Measurements from ENCODE around the gene MACROD2.

The MACROD2 gene

DNA sequence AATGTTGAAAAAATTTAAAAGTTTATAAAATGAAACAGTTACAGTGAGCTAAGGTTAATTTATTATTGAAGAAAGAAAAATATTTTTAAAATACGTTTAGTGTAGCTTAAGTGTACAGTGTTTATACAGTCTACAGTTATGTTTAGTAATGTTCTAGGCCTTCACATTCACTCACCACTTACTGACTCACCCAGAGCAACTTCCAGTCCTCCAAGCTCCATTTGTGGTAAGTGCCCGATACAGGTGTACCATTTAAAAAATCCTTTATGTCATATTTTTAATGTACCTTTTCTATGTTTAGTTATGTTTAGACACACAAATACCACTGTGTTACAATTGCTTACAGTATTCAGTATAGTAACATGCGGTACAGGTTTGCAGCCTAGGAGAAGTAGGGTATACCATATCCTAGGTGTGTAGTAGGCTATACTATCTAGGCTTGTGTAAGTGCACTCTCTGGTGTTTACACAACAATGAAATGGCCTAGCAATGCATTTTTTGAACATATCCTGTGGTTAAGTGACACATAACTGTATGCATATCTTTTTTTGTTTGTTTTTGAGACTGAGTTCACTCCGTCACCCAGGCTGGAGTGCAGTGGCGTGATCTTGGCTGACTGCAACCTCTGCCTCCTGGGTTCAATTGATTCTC, 315.8 kb downstream of the MACROD2 start:
- TF ChIP-seq PAX5 (IDR thresholded peaks at IDR 0.05; ENCODE audit: insufficient read depth, low read length, severe bottlenecking) (no peak), POLR2AphosphoS5 (IDR thresholded peaks at IDR 0.05; ENCODE audit: low read depth, low read length) (no peak), POU2F2 (IDR thresholded peaks at IDR 0.05; ENCODE audit: low read depth, low read length) (no peak), SPI1 (IDR thresholded peaks at IDR 0.05; ENCODE audit: low read depth, low read length) (no peak), POLR2A (IDR thresholded peaks at IDR 0.05; ENCODE audit: low read depth, low read length) (no peak), TAF1 (IDR thresholded peaks at IDR 0.05; ENCODE audit: low read depth, low read length) (no peak)
- DNase-seq (ENCODE audit: insufficient read length, low spot score), result no peak
- no peak for FAIRE-seq

DNA sequence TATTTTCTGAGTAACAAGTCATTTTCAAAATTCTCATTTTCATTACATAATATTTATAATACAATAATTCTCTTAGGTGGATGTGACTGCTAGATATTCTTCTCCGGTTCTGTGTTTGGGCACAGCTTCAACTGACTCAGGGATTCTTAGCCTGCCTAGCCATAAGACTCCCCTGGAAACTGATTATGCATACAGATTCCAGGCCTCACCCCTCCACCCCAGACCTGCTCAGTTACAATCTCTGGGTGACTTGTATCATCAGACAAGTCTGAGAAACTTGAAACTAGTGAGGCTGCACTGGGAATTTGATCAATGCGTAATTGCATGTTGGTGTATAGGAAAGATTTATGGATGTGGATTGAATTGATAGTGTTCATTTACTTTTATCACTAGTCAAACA, 316.7 kb downstream of the MACROD2 start:
- TF ChIP-seq SPI1 (IDR thresholded peaks at IDR 0.05; ENCODE audit: low read depth, low read length) (no peak), TAF1 (IDR thresholded peaks at IDR 0.05; ENCODE audit: low read depth, low read length) (no peak), POLR2AphosphoS5 (IDR thresholded peaks at IDR 0.05; ENCODE audit: low read depth, low read length) (no peak), POLR2A (IDR thresholded peaks at IDR 0.05; ENCODE audit: low read depth, low read length) (no peak), PAX5 (IDR thresholded peaks at IDR 0.05; ENCODE audit: insufficient read depth, low read length, severe bottlenecking) (no peak), POU2F2 (IDR thresholded peaks at IDR 0.05; ENCODE audit: low read depth, low read length) (no peak)
- DNase-seq (ENCODE audit: insufficient read length, low spot score) (no peak), FAIRE-seq (no peak)

DNA sequence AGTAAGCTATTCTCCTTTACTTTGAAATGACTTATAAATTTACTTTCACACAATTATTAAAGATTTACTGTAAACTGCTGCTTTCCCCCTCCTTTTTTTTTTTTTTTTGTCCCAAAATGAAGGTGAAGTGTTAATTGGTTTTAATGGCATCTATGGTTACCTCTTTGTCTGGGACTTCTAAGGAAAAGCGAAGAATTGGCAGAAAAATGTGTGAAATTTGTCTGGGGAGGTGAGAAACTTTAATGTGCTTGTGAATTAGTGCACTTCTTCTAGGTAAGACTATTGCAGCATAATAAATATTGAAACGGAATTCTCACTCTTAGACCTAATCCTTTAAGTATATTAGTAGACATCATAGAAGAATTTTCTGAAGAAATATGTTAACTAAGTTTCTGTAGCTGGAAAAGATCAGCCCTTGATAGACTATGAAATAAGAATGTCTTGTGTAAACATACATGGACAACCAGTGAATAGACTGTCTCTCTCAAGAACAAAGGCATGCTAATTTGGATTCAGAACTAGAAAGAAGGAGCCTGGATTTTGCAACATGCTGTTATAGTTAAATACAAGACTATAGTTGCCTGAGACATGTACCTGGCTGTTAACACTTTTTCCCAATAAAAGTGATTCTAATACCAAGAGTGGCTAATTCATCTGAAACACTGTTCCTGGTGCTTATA, 318.2 kb downstream of the MACROD2 start:
- FAIRE-seq (no peak), DNase-seq (ENCODE audit: insufficient read length, low spot score) (no peak)
- TF ChIP-seq PAX5 (IDR thresholded peaks at IDR 0.05; ENCODE audit: insufficient read depth, low read length, severe bottlenecking) (no peak), POLR2A (IDR thresholded peaks at IDR 0.05; ENCODE audit: low read depth, low read length) (no peak), POU2F2 (IDR thresholded peaks at IDR 0.05; ENCODE audit: low read depth, low read length) (no peak)

DNA sequence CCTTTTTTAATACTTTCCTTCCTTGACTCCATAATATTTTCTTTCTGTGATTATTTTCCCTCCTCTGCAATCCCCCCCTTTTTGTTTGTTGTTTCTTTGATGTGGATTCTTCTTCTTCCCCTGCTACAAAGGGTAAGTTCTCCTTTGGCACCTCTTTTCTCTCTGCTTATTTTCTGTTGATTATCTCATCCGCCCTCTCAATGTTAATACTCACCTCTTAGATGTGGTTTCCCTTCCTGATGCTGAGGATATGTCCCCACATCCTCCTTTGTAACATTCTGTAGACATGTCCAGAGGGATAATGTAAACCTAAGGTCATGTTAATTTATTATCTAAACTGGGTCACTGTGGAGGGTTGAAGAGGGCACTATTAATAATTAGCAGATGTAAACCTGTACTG, 324.4 kb downstream of the MACROD2 start:
- FAIRE-seq, result no peak
- DNase-seq (ENCODE audit: insufficient read length, low spot score), result no peak
- TF ChIP-seq PAX5 (IDR thresholded peaks at IDR 0.05; ENCODE audit: insufficient read depth, low read length, severe bottlenecking) (no peak), POU2F2 (IDR thresholded peaks at IDR 0.05; ENCODE audit: low read depth, low read length) (no peak), SPI1 (IDR thresholded peaks at IDR 0.05; ENCODE audit: low read depth, low read length) (no peak)

DNA sequence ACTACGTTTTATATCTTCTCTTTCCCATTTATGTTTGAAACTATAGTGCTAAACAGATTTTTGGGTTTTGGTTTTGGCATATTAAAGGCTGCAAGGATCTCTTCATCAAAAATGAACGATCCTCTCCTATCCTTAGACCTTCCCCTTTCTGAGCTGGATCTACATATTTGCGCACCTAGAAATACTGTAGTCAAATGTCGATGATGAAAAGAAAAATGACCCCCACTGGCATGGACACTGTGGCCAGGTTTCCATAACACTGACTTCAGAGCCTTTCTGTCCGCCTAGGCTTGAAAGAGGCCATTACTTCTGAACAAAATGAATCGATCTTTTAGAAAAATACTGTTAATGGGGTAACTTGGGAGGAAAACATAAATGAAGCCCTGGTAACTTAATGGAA, 336.3 kb downstream of the MACROD2 start:
- FAIRE-seq (no peak), DNase-seq (ENCODE audit: insufficient read length, low spot score) (no peak)
- TF ChIP-seq POU2F2 (IDR thresholded peaks at IDR 0.05; ENCODE audit: low read depth, low read length) (no peak), PAX5 (IDR thresholded peaks at IDR 0.05; ENCODE audit: insufficient read depth, low read length, severe bottlenecking) (no peak), POLR2A (IDR thresholded peaks at IDR 0.05; ENCODE audit: low read depth, low read length) (no peak), POLR2AphosphoS5 (IDR thresholded peaks at IDR 0.05; ENCODE audit: low read depth, low read length) (no peak), SPI1 (IDR thresholded peaks at IDR 0.05; ENCODE audit: low read depth, low read length) (no peak), TAF1 (IDR thresholded peaks at IDR 0.05; ENCODE audit: low read depth, low read length) (no peak)

DNA sequence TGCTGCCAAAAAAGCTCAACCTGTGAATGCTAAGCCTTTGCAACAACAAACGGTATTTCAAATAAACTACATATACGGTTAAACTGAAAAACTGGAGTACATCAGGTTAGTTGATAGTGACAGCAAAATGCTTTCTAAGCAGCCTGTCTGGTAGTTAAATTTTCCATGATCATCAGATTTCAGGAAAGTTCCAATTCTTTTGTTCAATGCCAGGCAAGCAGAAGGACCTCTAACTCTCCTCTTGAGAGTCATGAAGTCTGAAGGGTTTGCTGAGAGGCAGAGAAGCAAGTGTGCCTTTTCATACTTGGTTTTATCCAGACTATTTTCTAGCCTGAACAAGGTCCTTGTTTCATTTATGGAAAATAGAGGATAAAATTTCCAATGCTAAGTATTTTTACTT, 337.6 kb downstream of the MACROD2 start:
- no peak for TF ChIP-seq PAX5 (IDR thresholded peaks at IDR 0.05; ENCODE audit: insufficient read depth, low read length, severe bottlenecking)
- TF ChIP-seq POU2F2 (IDR thresholded peaks at IDR 0.05; ENCODE audit: low read depth, low read length), result no peak
- no peak for TF ChIP-seq SPI1 (IDR thresholded peaks at IDR 0.05; ENCODE audit: low read depth, low read length)
- TF ChIP-seq POLR2AphosphoS5 (IDR thresholded peaks at IDR 0.05; ENCODE audit: low read depth, low read length), result no peak
- TF ChIP-seq POLR2A (IDR thresholded peaks at IDR 0.05; ENCODE audit: low read depth, low read length), result no peak
- TF ChIP-seq TAF1 (IDR thresholded peaks at IDR 0.05; ENCODE audit: low read depth, low read length), result no peak
- FAIRE-seq, result no peak
- no peak for DNase-seq (ENCODE audit: insufficient read length, low spot score)

DNA sequence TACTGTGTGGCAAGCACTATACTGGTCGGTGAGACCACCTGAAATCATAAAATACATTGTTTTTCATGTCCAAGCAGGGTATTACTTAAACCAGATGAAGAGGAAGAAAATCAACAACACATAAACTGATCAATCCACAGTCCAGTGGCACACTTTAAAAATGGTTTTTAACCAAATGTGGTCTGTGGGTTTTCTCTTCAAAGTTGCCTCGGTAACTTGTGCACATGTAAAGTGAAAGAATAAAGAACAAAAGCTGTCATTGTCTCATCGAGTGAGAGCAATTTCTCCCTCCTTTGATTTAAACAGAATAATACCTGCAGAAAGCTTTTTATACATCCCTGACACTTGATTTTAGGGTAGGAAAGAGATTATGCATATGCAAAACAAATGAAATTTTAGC, 338.4 kb downstream of the MACROD2 start:
- TF ChIP-seq POU2F2 (IDR thresholded peaks at IDR 0.05; ENCODE audit: low read depth, low read length) (no peak), PAX5 (IDR thresholded peaks at IDR 0.05; ENCODE audit: insufficient read depth, low read length, severe bottlenecking) (no peak), SPI1 (IDR thresholded peaks at IDR 0.05; ENCODE audit: low read depth, low read length) (no peak), POLR2A (IDR thresholded peaks at IDR 0.05; ENCODE audit: low read depth, low read length) (no peak), TAF1 (IDR thresholded peaks at IDR 0.05; ENCODE audit: low read depth, low read length) (no peak), POLR2AphosphoS5 (IDR thresholded peaks at IDR 0.05; ENCODE audit: low read depth, low read length) (no peak)
- no peak for DNase-seq (ENCODE audit: insufficient read length, low spot score)
- FAIRE-seq, result no peak

DNA sequence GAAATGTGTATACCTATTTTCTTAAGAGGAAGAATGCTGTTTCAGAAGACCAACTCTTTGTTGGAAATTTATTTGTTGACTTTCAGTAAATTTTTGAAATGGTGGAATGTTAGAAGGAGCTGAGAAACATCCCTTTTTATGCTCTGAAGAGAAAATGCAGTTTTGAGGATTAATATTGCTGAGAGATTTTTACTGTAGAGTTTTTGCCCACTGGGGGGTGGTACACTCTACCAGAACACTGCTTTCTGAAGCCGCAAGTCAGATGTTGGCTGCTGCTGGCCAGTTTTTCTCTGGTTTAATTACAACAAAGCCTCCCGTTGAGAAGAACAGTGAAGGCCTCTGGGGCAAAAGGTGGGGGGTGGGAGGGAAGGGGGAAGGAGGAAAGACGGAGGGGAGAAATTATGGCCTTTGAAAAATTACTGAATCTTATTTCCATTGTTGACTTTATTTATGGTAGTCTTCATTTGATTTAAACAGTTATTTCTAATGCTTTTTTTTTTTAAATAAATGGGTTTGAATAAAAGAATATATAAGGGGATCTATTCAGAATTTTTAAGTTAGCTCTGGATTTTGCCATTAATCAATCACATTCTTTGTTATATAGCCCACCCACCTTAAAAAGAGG, 339.1 kb downstream of the MACROD2 start:
- DNase-seq (ENCODE audit: insufficient read length, low spot score) (no peak), FAIRE-seq (no peak)
- TF ChIP-seq TAF1 (IDR thresholded peaks at IDR 0.05; ENCODE audit: low read depth, low read length), result no peak
- TF ChIP-seq POLR2AphosphoS5 (IDR thresholded peaks at IDR 0.05; ENCODE audit: low read depth, low read length), result no peak
- TF ChIP-seq PAX5 (IDR thresholded peaks at IDR 0.05; ENCODE audit: insufficient read depth, low read length, severe bottlenecking), result no peak
- no peak for TF ChIP-seq POLR2A (IDR thresholded peaks at IDR 0.05; ENCODE audit: low read depth, low read length)
- TF ChIP-seq SPI1 (IDR thresholded peaks at IDR 0.05; ENCODE audit: low read depth, low read length), result no peak
- TF ChIP-seq POU2F2 (IDR thresholded peaks at IDR 0.05; ENCODE audit: low read depth, low read length), result no peak

DNA sequence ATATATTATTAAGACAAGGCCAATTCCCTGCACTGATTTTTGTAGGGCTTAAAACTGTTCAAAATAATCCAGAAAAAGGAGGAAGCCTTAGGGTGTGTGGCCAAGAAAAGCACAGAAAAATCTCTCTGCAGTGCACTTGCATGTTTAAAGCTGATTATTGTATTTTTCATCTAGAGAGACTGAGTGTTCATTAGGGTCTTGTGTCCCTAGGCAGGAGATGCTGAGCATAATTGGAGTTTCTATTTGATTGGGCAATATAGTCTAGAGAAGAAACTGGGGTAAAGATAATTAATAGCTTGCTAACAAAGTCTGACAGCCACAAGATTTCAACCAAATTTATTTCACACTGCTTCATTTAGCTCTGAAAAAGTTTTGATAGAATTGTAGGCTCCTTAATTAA, 339.7 kb downstream of the MACROD2 start:
- no peak for TF ChIP-seq TAF1 (IDR thresholded peaks at IDR 0.05; ENCODE audit: low read depth, low read length)
- TF ChIP-seq POLR2A (IDR thresholded peaks at IDR 0.05; ENCODE audit: low read depth, low read length), result no peak
- no peak for TF ChIP-seq SPI1 (IDR thresholded peaks at IDR 0.05; ENCODE audit: low read depth, low read length)
- TF ChIP-seq POLR2AphosphoS5 (IDR thresholded peaks at IDR 0.05; ENCODE audit: low read depth, low read length), result no peak
- TF ChIP-seq POU2F2 (IDR thresholded peaks at IDR 0.05; ENCODE audit: low read depth, low read length), result no peak
- TF ChIP-seq PAX5 (IDR thresholded peaks at IDR 0.05; ENCODE audit: insufficient read depth, low read length, severe bottlenecking), result no peak
- DNase-seq (ENCODE audit: insufficient read length, low spot score) (no peak), FAIRE-seq (no peak)
